Adrenal gland (tissue), 5 donors: Measurements from ENCODE around the gene CCDC186.

ENCODE experiments used
- CTCF ChIP-seq, 6 experiments: fragments of 450-650 bp in 4 of 6; fragments of 200-600 bp in 2 of 6; sonication (generic) in 1 of 6; IDR thresholded peaks; 1 replicate in 5 of 6; 2 replicates in 1 of 6; pipeline versions ENCODE4 v1.5.1 to v1.8.0; 2016 to 2021; ENCODE audit warnings: antibody characterized with exemption in 6 of 6, mild to moderate bottlenecking in 2 of 6, moderate library complexity in 1 of 6
- POLR2A ChIP-seq, 2 donors: fragments of 450-650 bp; IDR thresholded peaks; one replicate each; pipeline ENCODE4 v1.6.1; 2017; ENCODE audit warnings: antibody characterized with exemption in 2 of 2, mild to moderate bottlenecking in 2 of 2, moderate library complexity in 1 of 2
- donor health status: DM: no; HTN: no; CAD: no.

- no peak for TF ChIP-seq CTCF (IDR thresholded peaks at IDR 0.05)
- no peak for TF ChIP-seq POLR2A (IDR thresholded peaks at IDR 0.05)
These were observed 739 bp upstream of the CCDC186 start for GRCh38 chr10:114174695-114175188.
